ENCODE measurements around the gene CD81.

The CD81 gene

DNA sequence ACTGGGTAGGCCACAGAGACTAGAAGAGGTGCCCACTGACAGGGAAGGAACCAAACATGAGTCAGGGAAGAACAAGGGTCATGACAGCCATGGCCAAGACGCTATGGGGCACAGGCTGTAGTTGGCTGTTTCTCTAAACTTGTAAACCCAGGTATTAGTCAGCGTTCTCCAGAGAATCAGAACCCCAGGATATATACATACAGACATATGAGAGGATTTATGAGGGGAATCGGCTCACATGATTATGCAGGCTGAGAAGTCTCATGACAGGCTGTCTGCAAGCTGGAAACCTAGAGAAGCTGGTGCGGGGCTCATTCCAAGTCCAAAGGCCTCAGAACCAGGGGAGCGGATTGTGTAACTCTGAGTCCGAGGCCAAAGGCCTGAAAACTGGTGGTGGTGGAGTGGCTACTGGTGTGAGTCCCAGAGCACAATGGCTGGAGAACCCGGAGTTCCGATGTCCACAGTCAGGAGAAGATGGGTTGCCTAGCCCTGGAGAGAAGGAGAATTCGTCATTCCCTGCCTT is 29.7 kb upstream of the CD81 start:
- Histone ChIP-seq H4K20me1 (ENCODE audit: low read depth, low read length) (no peaks in the 10 kb centered on the region), H3K9ac (ENCODE audit: low read length) (no peak overlapping the region), H3K9me3 (ENCODE audit: insufficient read depth, low read length) (peaks cover 18% of the 10 kb centered on the region; the same call in 1 of the 2 replicates), H3F3A (ENCODE audit: insufficient read depth) (no peaks in the 10 kb centered on the region), H3K9me2 (replicated peaks; ENCODE audit: insufficient read depth, low read length) (no peaks in the 10 kb centered on the region), H3K27ac (ENCODE audit: low read depth, low read length) (no peak overlapping the region), H3K79me2 (ENCODE audit: insufficient read depth, low read length) (no peaks in the 10 kb centered on the region), H3K36me3 (ENCODE audit: low read length) (no peaks in the 10 kb centered on the region), H3K4me2 (ENCODE audit: low read depth, low read length, poor library complexity, severe bottlenecking) (no peak overlapping the region), H3K4me3 (ENCODE audit: insufficient read depth, low read length, poor library complexity, severe bottlenecking) (no peak overlapping the region), H3K27me3 (ENCODE audit: low read length) (0 out of 2 replicates have a peak, but pooled peaks cover 5% of the 10 kb centered on the region), H2AFZ (ENCODE audit: low read depth, low read length, severe bottlenecking) (no peak overlapping the region)
- TF ChIP-seq, protein P1, sequence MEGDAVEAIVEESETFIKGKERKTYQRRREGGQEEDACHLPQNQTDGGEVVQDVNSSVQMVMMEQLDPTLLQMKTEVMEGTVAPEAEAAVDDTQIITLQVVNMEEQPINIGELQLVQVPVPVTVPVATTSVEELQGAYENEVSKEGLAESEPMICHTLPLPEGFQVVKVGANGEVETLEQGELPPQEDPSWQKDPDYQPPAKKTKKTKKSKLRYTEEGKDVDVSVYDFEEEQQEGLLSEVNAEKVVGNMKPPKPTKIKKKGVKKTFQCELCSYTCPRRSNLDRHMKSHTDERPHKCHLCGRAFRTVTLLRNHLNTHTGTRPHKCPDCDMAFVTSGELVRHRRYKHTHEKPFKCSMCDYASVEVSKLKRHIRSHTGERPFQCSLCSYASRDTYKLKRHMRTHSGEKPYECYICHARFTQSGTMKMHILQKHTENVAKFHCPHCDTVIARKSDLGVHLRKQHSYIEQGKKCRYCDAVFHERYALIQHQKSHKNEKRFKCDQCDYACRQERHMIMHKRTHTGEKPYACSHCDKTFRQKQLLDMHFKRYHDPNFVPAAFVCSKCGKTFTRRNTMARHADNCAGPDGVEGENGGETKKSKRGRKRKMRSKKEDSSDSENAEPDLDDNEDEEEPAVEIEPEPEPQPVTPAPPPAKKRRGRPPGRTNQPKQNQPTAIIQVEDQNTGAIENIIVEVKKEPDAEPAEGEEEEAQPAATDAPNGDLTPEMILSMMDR (IDR thresholded peaks at IDR 0.05; ENCODE audit: insufficient read depth, low read length, poor library complexity, severe bottlenecking) = no peak
- no peak for TF ChIP-seq EZH2phosphoT487 (conservative IDR thresholded peaks at IDR 0.05; ENCODE audit: low read length)

DNA sequence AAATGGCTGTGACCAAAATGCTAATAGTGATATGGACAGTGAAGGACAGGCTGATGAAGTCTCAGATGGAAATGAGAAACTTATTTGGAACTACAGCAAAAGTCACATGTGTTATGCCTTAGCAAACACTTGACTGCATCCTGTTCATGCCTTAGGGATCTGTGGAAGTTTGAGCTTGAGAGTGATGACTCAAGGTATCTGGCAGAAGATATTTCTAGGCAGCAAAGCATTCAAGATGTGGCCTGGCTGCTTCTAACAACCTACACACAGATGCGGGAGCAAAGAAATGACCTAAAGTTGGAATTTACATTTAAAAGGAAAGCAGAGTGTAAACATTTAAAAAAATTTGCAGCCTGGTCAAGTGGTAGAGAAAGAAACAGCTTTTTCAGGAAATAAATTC is 28.1 kb upstream of the CD81 start:
- no peaks in the 10 kb centered on the region for H3K9me2 ChIP-seq (replicated peaks; ENCODE audit: insufficient read depth, low read length)
- H3K9ac ChIP-seq (ENCODE audit: low read length) = no peak overlapping the region
- H4K20me1 ChIP-seq (ENCODE audit: low read depth, low read length) = no peaks in the 10 kb centered on the region
- H3F3A ChIP-seq (ENCODE audit: insufficient read depth) = no peaks in the 10 kb centered on the region
- H3K79me2 ChIP-seq (ENCODE audit: insufficient read depth, low read length) = no peaks in the 10 kb centered on the region
- TF ChIP-seq, protein P1 (IDR thresholded peaks at IDR 0.05; ENCODE audit: insufficient read depth, low read length, poor library complexity, severe bottlenecking) = no peak
- TF ChIP-seq EZH2phosphoT487 (conservative IDR thresholded peaks at IDR 0.05; ENCODE audit: low read length) = no peak
- H3K4me3 ChIP-seq (ENCODE audit: insufficient read depth, low read length, poor library complexity, severe bottlenecking) = no peak overlapping the region
- H3K4me2 ChIP-seq (ENCODE audit: low read depth, low read length, poor library complexity, severe bottlenecking) = no peak overlapping the region
- no peaks in the 10 kb centered on the region for H3K36me3 ChIP-seq (ENCODE audit: low read length)
- no peaks in the 10 kb centered on the region for H3K27me3 ChIP-seq (ENCODE audit: low read length)
- H2AFZ ChIP-seq (ENCODE audit: low read depth, low read length, severe bottlenecking) = no peak overlapping the region
- no peak overlapping the region for H3K27ac ChIP-seq (ENCODE audit: low read depth, low read length)
- H3K9me3 ChIP-seq (ENCODE audit: insufficient read depth, low read length) = 0 out of 2 replicates have a peak, but pooled peaks cover 6% of the 10 kb centered on the region

DNA sequence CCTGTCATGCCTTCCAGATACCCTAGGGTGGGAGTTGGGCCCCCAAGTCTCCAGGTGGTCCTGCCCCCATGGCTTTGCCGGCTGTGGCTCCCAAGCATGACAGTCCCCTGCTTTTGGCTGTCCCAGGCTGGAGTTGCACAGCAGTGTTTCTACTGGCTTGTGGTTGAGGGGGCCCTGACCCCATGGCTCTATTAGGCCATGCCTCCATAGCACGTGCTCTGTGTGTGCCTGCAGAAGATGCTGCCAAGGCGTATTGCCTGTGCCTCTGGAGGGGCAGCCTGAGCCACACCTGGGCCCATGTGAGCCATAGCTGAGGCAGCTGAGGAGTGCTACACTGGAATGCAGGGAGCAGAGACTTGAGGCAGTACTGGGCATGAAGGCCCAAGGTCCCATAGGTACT is 25.4 kb upstream of the CD81 start:
- no peak overlapping the region for H3K27ac ChIP-seq (ENCODE audit: low read depth, low read length)
- 0 out of 2 replicates have a peak, but pooled peaks cover 6% of the 10 kb centered on the region for H3K9me3 ChIP-seq (ENCODE audit: insufficient read depth, low read length)
- H3K9me2 ChIP-seq (replicated peaks; ENCODE audit: insufficient read depth, low read length) = no peaks in the 10 kb centered on the region
- H3K79me2 ChIP-seq (ENCODE audit: insufficient read depth, low read length) = no peaks in the 10 kb centered on the region
- no peak overlapping the region for H3K9ac ChIP-seq (ENCODE audit: low read length)
- no peaks in the 10 kb centered on the region for H3K36me3 ChIP-seq (ENCODE audit: low read length)
- no peak overlapping the region for H2AFZ ChIP-seq (ENCODE audit: low read depth, low read length, severe bottlenecking)
- no peak for TF ChIP-seq EZH2phosphoT487 (conservative IDR thresholded peaks at IDR 0.05; ENCODE audit: low read length)
- TF ChIP-seq, protein P1 (IDR thresholded peaks at IDR 0.05; ENCODE audit: insufficient read depth, low read length, poor library complexity, severe bottlenecking) = no peak
- H3K4me2 ChIP-seq (ENCODE audit: low read depth, low read length, poor library complexity, severe bottlenecking) = no peak overlapping the region
- H3F3A ChIP-seq (ENCODE audit: insufficient read depth) = no peaks in the 10 kb centered on the region
- H4K20me1 ChIP-seq (ENCODE audit: low read depth, low read length) = no peaks in the 10 kb centered on the region
- H3K27me3 ChIP-seq (ENCODE audit: low read length) = no peaks in the 10 kb centered on the region
- no peak overlapping the region for H3K4me3 ChIP-seq (ENCODE audit: insufficient read depth, low read length, poor library complexity, severe bottlenecking)

Measured in SU-DHL-6 (cell line).